Right hindlimb (tissue), 1 donor: ENCODE data around the gene PGGHG.
"Not testable (repeated sequence)": the region's sequence is repeated elsewhere in the genome, so short reads cannot be mapped to it uniquely, and the experiment has no call there.

Source experiments
- DNase-seq: peaks from one replicate; pipeline ENCODE4 v3.0.0-alpha.2; 2018

PGGHG gene

DNA sequence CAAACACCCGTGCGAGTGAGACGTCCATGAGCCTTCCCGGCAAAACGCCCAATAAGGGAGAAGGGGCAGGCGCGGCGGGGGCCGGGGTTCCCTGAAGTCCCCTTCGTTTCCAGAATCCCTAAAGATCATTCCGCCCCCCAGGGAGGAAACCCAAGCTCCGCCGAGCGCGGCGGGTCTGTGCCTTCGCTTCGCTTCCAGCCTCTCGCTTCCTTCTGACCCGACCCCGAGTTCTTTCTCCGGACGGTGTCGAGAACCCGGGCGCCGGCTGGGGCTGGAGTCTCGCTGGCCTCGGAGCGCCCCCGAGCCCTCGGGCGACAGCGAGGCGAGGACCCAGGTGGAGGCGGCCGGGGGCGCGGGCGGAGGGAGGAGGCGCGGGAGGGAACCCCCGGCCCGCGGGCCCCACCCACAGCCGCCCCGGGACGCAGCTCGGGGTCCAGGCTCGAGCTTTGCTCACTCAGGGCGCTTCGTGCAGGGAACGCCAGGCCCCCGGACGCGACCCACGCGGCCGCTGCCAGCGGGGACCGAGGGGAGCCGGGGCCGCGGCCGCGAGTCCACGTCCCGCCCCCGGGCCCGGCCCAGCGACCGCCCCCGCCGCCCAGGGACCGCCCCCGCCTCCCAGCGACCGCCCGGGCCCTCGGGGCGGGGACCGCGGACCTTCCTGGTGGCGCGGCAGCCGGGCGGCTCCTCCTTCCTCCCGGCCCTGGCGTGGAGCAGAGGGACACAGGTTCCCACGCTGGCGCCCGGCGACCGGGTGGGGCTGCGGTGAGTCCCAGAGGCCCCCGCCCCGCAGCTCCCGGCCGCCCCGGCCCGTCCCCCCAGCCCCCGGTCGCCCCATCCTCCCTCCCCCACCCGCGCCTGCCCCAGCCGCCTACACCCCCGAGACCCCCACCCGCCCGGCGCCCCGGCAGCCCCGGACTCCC, at the start of gene PGGHG:
Gene PGGHG (plus strand): TSS at position 649 of the 920 bp plus-strand sequence. CDS start 691 bp downstream, outside the sequence.
- peak; percentile 56 for DNase-seq

DNA sequence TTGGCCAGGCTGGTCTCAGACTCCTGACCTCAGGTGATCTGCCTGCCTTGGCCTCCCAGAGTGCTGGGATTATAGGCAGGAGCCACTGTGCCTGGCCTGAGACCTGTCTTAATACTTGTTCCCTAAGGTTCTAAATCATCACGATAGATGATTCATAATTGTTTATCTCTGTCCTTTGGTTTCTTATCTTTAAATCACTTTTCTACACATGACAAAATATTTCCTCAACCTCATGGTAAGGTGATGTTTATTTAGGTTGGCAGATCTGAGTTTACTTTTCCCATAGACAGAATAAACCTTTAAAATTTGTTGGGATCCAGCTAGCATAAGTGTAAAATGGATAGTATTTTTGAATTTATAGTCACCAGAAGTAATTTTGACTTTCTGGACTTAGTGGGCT, 48.6 kb upstream of the PGGHG start:
- no peak for DNase-seq

DNA sequence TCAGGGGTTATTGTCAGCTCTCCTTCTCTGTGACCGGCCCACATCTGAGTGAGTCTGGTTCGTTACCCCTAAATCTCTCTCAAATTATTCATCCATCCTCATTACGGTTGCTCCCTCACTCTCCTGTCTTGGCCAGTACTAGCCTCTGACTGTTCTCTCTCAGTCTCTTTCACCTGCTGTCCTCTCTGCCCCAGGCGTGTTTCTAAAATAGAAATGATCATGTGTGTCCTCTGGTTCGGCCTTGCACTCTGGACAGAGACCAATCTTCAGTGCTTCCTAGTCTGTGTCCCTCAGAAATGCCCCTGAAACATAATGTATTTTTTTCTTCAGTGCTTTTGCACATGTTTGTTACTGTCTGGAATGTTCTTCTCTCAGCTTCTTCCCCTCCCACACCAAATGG, 47.3 kb upstream of the PGGHG start:
- DNase-seq: no peak

DNA sequence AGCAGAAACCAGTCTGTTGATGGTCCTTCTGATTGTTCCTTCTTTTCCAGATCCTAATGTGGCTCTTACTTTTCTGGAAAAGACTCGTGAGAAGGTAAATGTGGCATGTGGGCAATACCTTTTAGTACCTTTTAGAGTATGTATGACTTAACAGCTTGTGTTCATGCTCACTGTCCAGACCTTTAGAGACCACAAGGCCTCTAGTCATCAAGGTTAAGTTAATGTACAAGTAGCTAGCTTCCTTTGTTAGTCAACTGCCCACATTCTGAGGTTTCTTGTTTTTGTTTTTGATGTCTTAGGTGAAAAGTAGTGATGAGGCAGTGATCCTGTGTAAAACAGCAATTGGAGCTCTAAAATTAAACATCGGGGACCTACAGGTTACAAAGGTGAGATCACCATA, 44.5 kb upstream of the PGGHG start:
- no peak for DNase-seq

DNA sequence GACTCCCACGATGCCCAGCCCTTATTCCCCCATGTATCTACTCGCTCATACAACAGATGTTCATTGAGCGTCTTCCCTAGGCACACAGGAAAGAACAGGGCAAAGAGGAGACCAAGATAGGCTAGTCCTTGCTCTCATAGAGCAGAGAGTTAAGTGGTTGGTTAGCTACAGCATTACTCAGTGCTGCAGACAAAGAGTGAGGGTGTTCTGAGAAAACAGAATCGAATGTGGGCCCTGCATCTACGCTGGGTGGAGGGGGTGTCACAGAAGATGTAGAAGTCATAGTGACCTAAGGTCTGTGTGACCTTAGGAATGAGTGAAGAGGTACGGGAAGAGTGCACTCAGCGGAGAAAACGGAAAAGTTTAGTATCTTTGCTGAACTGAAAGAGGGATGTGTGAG, 39.9 kb upstream of the PGGHG start:
- no peak for DNase-seq

DNA sequence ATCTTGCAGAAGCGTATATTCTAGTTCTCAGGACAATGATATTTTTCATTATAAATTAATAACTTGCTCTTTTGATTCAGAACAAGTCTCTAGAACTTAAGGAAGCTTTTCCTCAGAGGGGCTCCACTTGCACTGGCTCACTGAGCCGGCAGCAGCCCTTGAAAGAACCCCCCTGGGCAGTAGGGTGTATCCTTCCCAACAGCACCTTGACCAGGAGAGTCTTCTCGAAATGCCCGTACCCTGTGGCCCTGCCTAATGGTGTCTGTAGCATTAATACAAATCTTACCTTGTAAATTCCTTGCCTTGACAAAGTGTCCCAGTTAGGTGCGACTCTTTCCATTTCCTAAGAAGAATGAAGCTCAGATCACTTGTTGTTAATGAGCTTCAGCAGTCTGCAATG, 38.7 kb upstream of the PGGHG start:
- no peak for DNase-seq

DNA sequence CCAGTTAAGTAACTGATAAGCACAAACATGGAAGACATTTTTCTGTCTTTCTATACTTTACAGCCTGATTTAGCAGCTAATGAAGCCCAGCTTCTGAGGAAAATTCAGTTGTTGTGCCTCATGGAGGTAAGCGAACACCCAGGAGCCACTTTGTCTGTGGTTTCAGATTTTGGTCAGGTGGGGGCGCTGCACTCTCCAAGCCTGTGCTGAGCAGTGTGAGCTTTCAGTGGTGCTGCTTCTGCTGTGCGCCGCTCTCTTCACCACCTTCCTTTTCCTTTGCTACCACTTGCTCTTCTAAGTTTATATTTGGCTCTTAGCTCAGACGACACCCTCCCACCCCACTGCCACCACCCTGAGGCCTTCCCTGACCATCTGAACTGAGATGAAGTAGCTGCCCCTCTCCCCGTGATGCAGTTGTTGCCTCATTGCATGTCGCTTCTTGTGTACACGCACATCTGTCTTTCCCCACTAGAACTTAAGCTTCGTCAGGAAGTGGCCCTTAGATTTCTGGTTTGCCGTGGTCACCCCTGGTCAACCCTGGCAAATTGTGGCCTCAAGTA, 38.1 kb upstream of the PGGHG start:
- peak; percentile 59 for DNase-seq

DNA sequence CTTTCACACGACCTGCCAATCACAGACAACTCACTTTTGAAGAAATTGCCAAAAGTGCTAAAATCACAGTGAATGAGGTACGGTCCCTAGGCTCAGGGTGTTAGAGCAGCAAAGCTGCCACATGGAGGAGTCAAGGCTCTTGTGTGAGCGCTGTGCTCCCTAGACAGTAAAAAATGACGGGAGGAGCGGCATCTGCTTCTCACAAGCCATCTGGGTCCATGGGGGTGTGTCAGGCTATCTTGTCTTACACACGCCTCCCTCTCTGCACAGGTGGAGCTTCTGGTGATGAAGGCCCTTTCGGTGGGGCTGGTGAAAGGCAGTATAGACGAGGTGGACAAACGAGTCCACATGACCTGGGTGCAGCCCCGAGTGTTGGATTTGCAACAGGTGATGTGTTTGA, 37.4 kb upstream of the PGGHG start:
- DNase-seq: no peak

DNA sequence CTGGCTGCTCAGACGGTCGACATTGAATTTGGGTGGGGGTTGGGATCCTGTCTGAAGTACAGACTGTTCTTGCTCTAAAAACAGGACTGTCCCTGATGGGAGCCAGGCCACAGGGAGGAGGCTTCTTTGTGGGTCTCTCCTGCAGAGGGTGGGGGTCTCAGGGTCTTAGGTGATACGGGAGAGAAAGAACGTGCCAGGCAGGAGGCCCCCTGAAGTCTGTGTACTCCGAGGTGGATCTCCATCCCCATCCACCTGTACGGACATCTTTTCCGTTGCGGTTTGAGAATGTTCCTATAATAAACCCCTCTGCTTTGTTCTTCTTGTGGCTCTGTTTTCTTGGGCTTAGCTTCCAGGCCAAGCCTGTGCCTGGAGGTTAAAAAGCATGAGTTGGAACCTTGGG, 36.3 kb upstream of the PGGHG start:
- no peak for DNase-seq

DNA sequence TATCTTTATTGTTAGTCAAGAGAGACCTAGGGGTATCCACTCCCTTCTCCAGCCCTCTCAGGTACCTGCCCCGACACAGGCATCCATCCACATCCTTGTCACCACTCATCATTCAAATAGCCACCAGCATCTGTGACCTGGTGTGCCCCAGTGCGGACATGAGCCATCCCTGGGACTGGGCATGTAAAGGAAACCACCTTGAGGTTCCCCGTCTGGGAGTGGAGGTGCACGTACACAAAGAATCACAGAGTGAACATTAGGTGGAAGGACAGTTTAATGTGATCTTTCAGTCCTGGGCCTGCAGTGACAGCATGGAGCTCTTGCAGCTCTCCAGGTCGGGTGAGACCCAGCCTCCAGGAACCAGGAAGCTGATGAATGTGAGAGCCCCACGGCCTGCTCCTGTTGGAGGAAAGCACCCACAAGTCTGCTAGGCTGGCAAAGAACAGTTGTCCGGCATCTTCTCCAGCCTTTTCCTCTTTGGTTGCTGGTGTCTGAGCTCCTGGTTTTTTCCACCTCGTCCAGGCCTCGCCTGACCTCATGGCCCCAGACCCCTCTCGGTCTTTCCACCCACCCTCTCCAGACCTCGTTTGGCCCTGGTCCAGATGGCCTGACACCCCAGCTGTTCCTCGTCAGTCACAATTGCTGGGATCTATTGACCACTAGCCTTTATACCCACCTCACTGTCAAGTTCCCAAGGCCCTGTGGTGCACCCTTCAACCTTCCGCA, 35.6 kb upstream of the PGGHG start:
- DNase-seq: no peak

DNA sequence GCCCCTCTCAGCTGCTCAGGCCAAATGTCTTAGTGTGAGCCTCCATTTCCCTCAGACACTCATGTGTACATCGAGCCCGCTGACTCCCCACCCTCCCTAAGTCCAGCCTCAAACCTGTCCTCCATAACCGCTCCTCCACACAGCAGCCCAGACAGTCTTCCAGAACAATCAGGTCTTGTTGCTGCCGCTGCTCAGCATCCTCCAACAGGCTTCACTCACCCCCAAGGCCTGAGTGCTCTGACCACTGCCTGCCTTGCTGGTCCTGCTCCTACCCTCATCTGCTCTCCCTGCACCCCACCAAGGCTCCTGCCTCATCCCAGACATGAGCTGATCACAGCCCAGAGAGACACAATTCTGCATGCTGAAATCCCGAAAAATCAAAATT, 35.0 kb upstream of the PGGHG start:
- DNase-seq: no peak

DNA sequence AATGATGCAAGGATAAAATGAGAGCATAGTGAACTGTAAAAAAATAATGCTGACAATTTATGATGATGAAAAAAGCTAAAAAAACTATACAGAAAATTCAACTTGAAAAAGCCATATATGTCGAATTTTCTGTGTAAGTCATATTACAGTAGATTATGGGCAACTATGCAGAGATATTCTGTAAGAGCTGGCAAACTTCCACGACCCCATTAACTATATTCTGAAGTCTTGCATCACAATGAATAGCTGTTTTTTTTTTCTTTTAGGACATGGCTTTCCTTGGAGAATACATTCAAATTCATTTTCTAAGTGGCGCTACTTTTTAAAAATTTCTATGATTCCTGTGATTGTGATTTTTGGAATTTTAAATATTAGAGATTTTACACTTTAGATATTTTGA, 33.8 kb upstream of the PGGHG start:
- no peak for DNase-seq

DNA sequence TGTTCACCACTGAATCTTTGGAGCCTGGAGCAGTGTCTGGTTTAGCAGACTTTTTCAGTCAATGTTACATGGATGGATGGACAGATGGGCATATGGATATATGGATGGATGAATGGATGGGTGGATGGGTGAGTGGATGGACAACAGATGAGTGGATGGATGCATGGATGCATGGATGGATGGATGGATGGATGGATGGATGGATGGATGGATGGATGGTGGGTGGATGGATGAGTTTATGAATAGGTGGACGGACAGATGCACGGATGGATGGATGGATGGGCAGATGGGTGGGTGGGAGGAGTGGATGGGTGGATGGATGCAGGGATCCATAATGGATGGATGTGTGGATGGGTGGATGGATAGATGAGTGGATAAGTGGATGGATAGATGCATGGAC, 33.1 kb upstream of the PGGHG start:
- DNase-seq: no peak

DNA sequence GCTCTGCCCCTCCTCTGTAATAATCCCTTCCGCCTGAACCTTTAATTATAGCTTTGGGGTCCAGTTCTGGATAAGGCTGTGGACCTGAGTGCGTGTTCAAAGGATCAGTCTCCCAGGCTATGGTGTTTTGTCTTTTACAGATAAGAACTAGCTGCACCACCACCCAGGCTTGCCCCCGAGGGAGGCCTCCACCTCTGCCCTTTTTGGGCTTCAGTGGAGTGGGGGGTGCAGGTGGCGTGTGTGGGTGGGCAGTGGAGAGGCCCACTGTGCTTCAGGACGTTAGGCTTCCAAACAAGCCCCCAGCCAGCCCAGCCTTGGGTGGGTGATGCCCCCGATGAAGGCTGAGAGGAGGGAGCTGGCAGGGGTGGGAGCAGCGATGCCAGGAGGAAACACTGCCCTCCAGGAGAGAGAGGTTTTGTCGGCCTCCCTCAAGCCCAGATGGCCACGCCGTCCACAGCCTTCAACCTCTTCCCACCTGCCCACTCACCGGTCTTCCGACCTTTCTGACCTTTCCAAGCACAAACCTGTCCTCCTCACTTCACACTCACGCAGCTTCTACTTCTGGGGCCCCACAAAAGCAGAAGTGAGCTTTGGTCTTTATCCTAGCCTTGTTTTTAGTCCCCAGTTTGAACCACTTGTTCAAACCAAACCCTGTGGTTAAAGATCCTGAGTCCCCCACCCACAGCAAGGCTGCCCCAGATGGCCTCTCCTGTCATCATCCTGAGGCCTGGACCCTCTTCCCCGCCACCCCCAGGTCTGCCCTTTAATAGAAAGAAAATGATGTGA, 31.8 kb upstream of the PGGHG start:
- no peak for DNase-seq

DNA sequence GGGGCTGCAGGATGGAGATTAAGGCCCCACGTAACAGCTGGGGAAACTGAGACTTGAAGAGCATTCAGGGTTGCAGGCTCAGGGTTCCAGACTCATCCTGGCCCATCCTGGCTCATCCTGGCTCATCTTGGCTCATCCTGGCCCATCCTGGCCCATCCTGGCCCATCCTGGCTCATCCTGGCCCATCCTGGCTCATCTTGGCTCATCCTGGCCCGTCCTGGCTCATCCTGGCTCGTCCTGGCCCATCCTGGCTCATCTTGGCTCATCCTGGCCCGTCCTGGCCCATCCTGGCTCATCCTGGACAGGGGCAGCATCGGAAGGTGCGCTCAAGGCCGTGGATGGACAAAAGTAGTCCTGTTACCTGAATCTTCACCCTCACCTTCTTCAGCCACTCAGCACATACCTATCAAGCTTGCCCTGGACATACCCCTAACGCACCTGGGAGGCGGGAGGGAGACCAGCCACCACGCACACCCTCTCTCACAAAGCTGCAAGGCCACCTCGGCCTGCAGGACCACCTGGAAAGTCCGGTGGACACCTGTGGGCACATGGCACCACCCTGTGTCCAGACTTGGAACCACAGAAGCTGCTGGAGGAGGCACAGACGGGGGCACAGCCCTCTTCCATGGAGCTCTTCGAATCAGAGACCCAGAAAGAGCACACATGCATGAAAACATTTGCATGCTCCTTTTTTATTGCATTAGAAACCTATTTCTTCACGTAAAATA, 31.0 kb upstream of the PGGHG start:
- DNase-seq: no peak

DNA sequence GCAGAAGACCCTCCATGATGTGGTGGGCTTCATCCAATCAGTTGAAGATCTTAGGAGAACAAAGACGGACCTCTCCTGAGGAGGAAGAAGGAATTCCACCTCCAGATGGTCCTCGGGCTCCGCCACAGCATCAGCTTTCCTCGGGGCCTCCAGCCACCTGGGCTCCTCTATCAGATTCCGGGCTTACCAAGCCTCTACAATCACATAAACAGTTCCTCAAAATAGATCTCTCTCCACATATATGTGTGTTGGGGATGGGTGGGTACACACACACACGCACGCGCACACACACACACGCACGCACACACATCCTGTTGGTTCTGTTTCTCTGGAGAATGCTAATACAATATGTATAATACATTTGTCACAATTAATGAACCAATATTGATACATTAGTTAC, 29.5 kb upstream of the PGGHG start:
- DNase-seq: no peak

DNA sequence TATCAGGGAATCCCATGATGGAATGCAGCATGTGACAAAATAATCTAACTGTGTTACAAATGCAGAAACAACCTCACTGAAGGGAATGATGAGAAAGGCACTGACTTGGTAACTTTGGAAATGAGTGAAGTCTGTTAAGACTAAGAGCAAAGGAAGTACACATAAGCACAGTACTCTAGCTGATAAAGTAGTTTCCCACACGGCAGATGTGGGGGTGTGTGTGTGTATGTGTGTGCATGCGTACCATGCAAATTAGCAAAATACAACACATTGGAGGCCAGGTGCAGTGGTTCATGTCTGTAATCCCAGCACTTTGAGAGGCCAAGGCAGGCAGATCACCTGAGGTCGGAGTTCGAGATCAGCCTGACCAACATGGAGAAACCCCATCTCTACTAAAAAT, 27.3 kb upstream of the PGGHG start:
- DNase-seq: no peak

DNA sequence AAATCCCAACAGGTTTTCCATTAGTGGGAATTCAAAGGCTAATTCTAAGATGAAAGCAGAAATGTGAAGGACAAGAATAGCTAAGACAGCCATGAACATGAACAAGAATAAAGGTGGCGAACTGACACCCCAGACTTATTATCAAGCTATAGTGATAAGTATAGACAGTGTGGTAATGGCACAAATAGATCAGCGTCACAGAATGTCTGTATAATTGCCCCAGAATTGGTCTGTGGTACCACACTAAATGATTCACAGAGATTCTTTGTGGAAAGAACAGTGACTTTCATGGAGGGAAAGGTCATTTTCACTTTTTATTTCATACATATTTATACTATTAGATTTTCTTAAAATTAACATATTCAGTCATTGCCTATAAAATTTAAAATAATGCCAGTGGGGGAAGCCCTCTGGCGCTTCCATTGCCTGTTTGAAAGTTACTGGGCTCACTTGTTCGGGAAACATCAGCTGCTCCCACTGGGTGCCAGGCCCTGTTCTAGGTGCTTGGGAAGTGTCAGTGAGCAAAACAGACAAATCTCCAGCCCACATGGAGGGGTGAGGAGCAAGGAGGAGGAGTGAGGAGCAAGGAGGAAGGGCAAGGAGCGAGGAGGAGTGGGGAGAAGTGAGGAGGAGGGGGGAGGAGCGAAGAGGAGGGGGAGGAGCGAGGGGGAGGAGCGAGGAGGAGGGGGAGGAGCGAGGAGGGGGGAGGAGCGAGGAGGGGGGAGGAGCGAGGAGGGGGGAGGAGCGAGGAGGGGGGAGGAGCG, 22.1 kb upstream of the PGGHG start:
- no peak for DNase-seq

DNA sequence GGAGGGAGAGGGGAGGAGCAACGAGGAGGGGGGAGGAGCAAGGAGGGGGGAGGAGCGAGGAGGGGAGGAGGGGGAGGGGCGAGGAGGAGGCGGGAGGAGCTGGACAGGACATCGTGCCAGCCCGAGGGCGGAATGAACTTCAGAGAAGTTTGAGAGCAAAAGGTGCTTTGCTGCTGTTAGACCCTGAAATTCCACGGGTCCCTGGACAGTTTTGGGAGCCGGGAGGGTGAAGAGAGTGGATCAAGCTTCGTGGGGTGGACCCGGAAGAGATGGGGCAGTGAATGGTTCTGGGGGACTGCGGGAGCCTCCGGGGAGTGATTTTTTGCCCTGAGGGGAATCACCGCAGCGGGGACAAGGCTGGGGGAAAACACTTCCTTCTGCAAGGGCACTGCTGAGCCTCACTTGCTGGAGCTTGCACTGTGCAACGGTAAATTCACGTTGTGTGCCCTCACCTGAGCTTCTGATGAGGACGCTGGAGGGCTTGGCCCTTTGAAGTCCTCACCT, 21.4 kb upstream of the PGGHG start:
- no peak for DNase-seq

DNA sequence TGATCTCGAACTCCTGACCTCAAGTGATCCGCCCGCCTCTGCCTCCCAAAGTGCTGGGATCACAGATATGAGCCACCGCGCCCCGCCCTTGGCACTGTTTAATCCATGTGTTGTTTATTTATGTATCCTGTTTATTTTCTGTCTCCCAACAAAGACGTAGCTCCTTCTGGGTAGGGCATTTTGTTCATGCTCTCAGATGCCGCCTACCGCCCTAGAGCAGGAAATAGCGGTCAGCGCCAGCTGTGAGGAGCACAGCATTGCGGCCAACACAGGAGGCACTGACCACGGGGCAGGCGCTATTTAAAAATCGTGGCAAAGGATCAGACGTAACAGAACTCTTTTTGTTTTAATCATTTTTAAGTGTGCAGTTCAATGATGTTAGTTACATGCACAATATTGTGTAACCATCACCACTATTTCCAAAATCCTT, 20.2 kb upstream of the PGGHG start:
- DNase-seq: not testable (repeated sequence)

DNA sequence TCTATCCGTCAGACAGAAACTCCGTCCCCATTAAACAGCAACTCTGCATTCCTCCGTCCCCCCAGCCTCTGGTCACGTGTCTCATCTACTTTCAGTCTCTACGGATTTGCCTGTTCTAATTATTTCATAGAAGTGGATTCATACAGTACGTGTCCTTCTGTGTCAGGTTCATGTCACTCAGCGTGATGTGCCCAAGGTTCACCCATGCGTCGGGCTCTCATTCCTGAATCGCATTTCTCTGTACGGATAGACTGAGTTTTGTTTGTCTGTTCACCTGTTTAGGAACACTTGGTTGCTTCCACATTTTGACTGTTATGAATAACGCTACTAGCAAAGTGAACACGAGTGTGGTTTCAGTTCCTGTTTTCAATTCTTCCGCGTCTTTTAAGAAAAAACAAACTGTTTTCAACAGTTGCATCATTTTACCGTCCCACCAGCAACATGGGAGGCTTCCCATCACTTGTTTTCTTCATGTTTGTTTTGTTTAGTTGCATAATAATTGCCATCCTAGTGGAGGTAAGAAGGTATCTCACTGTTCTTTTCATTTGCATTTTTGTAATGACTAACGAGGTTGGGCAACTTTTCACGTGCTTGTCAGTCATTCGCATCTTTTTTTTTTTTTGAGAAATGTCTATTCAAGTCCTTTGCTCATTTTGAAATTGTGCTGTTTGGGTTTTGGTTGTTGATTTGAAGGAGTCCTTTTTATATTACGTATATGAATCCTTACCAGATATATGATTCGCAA, 19.6 kb upstream of the PGGHG start:
- no peak for DNase-seq
